Neutrophil (primary cell): ENCODE measurements around the gene BCAP29.

Experiments used
- H3K27ac ChIP-seq: fragments of 200-600 bp; sonication (generic); 2 replicates; pipeline ENCODE4 v1.5.1; 2016; ENCODE audit warnings: mild to moderate bottlenecking, moderate library complexity
- H3K27me3 ChIP-seq: fragments of 200-600 bp; sonication (generic); 2 replicates; pipeline ENCODE4 v1.6.0; 2016; ENCODE audit warnings: mild to moderate bottlenecking
- H3K36me3 ChIP-seq: fragments of 200-600 bp; sonication (generic); 2 replicates; pipeline ENCODE4 v1.5.1; 2017
- H3K4me1 ChIP-seq, 2 experiments: fragments of 200-600 bp in 1 of 2; sonication (generic) in 1 of 2; 1 replicate in 1 of 2; 2 replicates in 1 of 2; pipeline versions ENCODE4 v1.5.1 to v1.6.1; 2013 to 2016; ENCODE audit warnings: low read depth in 1 of 2, low read length in 1 of 2, mild to moderate bottlenecking in 1 of 2, moderate library complexity in 1 of 2; ENCODE audit not compliant: control insufficient read depth in 1 of 2, insufficient read depth in 1 of 2
- H3K4me3 ChIP-seq, 2 experiments: fragments of 200-600 bp in 1 of 2; sonication (generic) in 1 of 2; 1 replicate in 1 of 2; 2 replicates in 1 of 2; pipeline ENCODE4 v1.5.1; 2013 to 2016; ENCODE audit warnings: low read depth in 1 of 2, low read length in 1 of 2, mild to moderate bottlenecking in 1 of 2, moderate library complexity in 1 of 2
- H3K9me3 ChIP-seq: fragments of 200-600 bp; sonication (generic); 2 replicates; pipeline ENCODE4 v1.5.1; 2016
- TF ChIP-seq, protein P1 (sequence below): fragments of 200-600 bp; sonication (generic); IDR thresholded peaks from 2 replicates; pipeline ENCODE4 v1.5.1; 2016; ENCODE audit warnings: antibody characterized with exemption

The BCAP29 gene

DNA sequence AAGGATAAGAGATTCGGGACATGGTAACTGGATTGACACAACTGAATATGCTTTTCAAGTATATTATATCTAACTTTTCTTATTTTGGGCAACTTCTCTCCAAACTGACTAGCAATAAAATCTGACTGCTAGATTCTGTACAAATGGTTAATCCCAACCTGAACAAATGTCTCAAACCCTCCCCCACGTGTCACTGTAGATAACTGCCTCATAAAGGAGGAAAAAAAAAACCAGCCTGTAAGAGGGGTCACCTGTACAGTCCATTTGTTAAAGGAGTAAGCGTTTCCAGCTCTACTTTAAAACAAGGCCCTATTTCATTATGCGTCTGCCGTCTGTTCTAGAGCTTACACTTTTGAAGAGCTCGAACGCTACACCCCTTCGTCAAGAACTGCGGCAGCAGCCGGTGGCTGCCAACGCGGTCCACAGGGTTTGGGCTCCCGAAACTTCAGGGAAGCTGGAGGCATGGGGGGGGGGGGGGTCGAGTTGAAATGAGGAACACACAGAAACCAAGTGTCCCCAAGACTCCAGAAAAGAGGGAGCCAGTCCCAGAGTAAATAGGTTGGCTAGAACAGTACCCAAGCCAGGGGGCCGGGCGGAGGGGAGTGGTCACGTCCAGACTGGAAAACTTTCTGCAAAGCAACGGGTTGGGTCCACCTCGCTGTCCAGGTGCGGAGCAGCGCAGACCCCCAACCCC is 16.8 kb upstream of the BCAP29 start:
- Histone ChIP-seq H3K27me3 (no peaks in the 10 kb centered on the region), H3K4me3 (peak overlapping the region; percentile 85 to 93)
- TF ChIP-seq, protein P1, sequence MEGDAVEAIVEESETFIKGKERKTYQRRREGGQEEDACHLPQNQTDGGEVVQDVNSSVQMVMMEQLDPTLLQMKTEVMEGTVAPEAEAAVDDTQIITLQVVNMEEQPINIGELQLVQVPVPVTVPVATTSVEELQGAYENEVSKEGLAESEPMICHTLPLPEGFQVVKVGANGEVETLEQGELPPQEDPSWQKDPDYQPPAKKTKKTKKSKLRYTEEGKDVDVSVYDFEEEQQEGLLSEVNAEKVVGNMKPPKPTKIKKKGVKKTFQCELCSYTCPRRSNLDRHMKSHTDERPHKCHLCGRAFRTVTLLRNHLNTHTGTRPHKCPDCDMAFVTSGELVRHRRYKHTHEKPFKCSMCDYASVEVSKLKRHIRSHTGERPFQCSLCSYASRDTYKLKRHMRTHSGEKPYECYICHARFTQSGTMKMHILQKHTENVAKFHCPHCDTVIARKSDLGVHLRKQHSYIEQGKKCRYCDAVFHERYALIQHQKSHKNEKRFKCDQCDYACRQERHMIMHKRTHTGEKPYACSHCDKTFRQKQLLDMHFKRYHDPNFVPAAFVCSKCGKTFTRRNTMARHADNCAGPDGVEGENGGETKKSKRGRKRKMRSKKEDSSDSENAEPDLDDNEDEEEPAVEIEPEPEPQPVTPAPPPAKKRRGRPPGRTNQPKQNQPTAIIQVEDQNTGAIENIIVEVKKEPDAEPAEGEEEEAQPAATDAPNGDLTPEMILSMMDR: no peak

DNA sequence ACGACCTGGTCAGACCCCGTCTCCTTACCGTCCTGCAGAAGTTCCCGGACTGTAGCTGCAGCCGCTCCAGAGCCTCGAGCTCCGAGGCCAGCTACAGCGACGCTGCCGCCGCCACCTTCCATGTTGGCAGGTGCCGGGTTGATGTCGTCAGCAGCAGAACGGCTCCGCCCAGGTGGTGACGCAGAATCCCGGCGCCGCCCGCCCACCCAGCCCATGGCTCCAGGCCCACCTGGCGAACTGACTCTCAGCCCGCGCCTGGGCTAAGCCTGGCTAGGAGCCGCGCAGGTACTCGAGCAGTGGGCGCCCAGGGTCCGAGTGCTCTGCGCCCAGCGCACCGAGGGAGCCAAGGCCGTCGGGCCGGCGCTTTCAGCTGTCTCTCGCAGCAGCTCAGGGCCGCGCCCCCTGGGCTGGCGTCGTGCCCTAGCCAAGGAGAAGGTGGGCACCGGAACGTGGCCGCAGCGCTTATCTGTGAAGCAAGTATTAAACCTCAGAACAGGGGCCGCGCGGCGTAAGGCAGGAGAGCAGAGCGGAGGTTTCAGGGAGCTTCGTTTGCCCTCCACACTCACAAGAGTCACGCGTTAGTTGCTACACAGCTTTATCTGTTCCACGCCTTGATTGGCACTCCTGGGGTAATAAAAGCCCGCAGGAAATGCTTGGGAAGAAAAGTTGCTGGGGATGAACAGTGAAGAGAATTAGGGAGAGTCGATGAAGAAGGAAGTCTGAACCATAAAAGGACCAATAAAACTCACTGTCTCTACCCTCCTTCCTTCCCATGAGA is 16.1 kb upstream of the BCAP29 start, which contains the start of the genes COG5 and DUS4L:
Gene COG5 (minus strand): TSS at position 146 of the 778 bp plus-strand sequence. CDS start 24 bp downstream, at position 122.
Gene DUS4L (plus strand): TSS at position 197 of the 778 bp plus-strand sequence. CDS start 3,100 bp downstream, outside the sequence.
- H3K4me3 ChIP-seq: peak within 1 kb of the TSS; percentile 85 to 93
- peak within 1 kb of the TSS; percentile 79 for H3K27ac ChIP-seq
- H3K9me3 ChIP-seq: no peaks in the 10 kb centered on the region
- peaks cover 18 to 20% of the 10 kb centered on the region in 2 experiments for H3K4me1 ChIP-seq
- H3K27me3 ChIP-seq: no peaks in the 10 kb centered on the region
- H3K36me3 ChIP-seq: no peaks in the 10 kb centered on the region
- TF ChIP-seq, protein P1: peak; percentile 32

More for the DNA sequence above, 16.8 kb upstream of the BCAP29 start:
- no peaks in the 10 kb centered on the region for H3K36me3 ChIP-seq
- peak overlapping the region; percentile 79 for H3K27ac ChIP-seq
- no peaks in the 10 kb centered on the region for H3K9me3 ChIP-seq
- peaks cover 18 to 20% of the 10 kb centered on the region in 2 experiments for H3K4me1 ChIP-seq

DNA sequence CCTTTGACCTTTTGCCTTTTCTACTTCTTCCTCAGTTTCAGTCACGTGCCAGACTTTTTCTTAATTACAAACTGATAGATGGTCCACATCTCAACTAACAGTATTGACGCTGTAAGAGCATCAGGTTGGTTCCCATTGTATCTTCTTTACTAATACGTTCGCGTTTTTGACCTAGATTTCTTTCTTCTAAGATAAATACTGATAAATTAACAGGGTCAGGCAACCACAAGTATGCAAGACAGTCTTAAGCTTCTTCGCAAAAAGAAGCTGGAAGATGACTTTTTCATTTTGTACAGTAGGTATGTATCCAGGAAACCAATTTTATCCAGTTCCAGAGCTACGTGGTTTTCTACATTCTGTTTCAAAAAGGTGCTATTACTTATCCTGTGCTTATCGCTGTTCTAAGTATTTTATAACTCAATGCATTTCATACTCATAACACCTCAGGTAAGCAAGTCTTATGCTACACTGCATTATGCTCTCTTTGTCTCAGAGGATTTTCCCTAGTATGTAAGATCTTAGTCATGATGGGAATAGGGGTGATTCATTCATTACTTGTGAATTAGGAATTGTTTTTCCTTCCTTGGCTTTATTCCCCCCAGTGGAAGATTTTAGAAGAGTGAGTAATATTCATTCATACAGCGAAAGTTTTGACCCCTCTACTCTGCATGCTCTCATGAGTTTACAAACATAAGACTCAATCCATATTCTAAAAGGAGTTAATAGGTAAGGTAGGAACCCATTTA is 15.3 kb upstream of the BCAP29 start:
- TF ChIP-seq, protein P1: no peak
- no peaks in the 10 kb centered on the region for H3K9me3 ChIP-seq
- no peaks in the 10 kb centered on the region for H3K36me3 ChIP-seq
- peak overlapping the region; percentile 79 for H3K27ac ChIP-seq
- no peaks in the 10 kb centered on the region for H3K27me3 ChIP-seq
- H3K4me1 ChIP-seq: peaks cover 18 to 20% of the 10 kb centered on the region in 2 experiments
- peak overlapping the region; percentile 85 to 93 for H3K4me3 ChIP-seq

DNA sequence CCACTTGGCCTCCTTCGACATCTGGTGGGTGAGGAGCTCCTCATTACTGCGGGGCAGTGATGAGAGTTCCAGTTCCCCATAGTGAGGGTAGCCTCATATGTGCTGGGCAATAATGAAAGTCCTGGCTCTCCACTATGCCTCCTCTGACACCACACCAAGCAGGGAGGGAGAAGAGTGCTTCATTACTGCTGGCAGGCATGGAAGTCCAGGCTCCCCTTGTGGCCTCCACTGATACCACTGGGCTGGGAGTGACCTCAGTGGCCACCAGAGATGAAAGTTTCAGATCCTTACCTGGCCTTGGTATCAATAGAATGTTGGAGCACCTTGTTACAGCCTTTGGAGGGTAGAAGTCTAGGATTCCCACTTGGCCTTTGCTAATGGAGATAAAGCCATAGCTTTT is 9.7 kb upstream of the BCAP29 start:
- TF ChIP-seq, protein P1: no peak
- no peaks in the 10 kb centered on the region for H3K4me1 ChIP-seq
- no peak overlapping the region for H3K4me3 ChIP-seq
- peaks cover 4% of the 10 kb centered on the region for H3K36me3 ChIP-seq
- H3K27me3 ChIP-seq: no peaks in the 10 kb centered on the region
- H3K9me3 ChIP-seq: no peaks in the 10 kb centered on the region
- no peak overlapping the region for H3K27ac ChIP-seq

DNA sequence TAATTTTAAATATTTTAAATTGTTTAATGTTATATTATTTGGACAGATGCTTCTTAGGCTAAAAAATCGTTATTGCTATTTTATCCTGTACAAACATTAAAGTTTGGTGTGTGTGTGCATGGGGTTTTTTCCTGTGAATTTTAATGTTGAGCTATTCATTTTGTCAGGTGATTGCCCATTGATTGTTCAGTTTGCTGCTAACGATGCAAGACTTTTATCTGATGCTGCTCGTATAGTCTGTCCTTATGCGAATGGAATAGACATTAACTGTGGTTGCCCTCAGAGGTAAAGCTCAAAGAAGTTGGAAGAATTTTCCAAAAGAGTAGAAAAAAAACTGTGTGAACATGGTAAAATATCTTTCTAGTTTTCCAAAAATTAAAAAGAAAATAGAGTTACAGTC is 6.5 kb upstream of the BCAP29 start:
- TF ChIP-seq, protein P1: no peak
- no peaks in the 10 kb centered on the region for H3K4me1 ChIP-seq
- no peaks in the 10 kb centered on the region for H3K9me3 ChIP-seq
- no peak overlapping the region for H3K4me3 ChIP-seq
- peaks cover 4% of the 10 kb centered on the region for H3K36me3 ChIP-seq
- no peak overlapping the region for H3K27ac ChIP-seq
- no peaks in the 10 kb centered on the region for H3K27me3 ChIP-seq
